Neural progenitor cell (in vitro differentiated cells): ENCODE results near the gene CCDC6. TPM values are rescaled to one million over a fixed set of nuclear protein-coding genes. Genes with fewer than 3 reads are reported as not detected.

Experiments
- DNase-seq: peaks from one replicate; pipeline ENCODE4 v3.0.0-alpha.2; 2016; ENCODE audit warnings: low spot score
- H2AFZ ChIP-seq: fragments of 200-600 bp; sonication (generic); replicated peaks from 2 replicates; pipeline ENCODE4 v1.6.1; 2016; ENCODE audit warnings: antibody characterized with exemption
- H3F3A ChIP-seq: fragments of 200-600 bp; sonication (generic); 2 replicates; pipeline ENCODE4 v1.6.1; 2016; ENCODE audit warnings: antibody characterized with exemption, low read depth
- H3K27ac ChIP-seq: fragments of 200-600 bp; sonication (generic); 2 replicates; pipeline ENCODE4 v1.5.1; 2016; ENCODE audit warnings: mild to moderate bottlenecking
- H3K27me3 ChIP-seq: fragments of 200-600 bp; sonication (generic); 2 replicates; pipeline ENCODE4 v1.6.1; 2016; ENCODE audit warnings: mild to moderate bottlenecking, moderate library complexity
- H3K36me3 ChIP-seq: fragments of 200-600 bp; sonication (generic); 2 replicates; pipeline ENCODE4 v1.5.1; 2016
- H3K4me1 ChIP-seq: fragments of 200-600 bp; sonication (generic); 2 replicates; pipeline ENCODE4 v1.6.1; 2016; ENCODE audit warnings: mixed run types
- H3K4me2 ChIP-seq: fragments of 200-600 bp; sonication (generic); 2 replicates; pipeline ENCODE4 v1.6.1; 2016
- H3K4me3 ChIP-seq: fragments of 200-600 bp; sonication (generic); 2 replicates; pipeline ENCODE4 v1.5.1; 2016
- H3K79me2 ChIP-seq: fragments of 200-600 bp; sonication (generic); 2 replicates; pipeline ENCODE4 v1.6.1; 2016; ENCODE audit warnings: low read depth
- H3K9ac ChIP-seq: fragments of 200-600 bp; sonication (generic); 2 replicates; pipeline ENCODE4 v1.6.1; 2016
- H3K9me3 ChIP-seq: fragments of 200-600 bp; sonication (generic); 2 replicates; pipeline ENCODE4 v1.5.1; 2016; ENCODE audit warnings: low read depth
- H4K20me1 ChIP-seq: fragments of 200-600 bp; sonication (generic); 2 replicates; pipeline ENCODE4 v1.6.1; 2016; ENCODE audit warnings: low read depth
- H3K27ac Mint-ChIP-seq: 3 replicates; pipeline ENCODE4 v1.8.0; 2021; ENCODE audit warnings: mixed read lengths
- H3K27me3 Mint-ChIP-seq: 2 replicates; pipeline ENCODE4 v1.8.0; 2022; ENCODE audit warnings: low read depth, mild to moderate bottlenecking, inconsistent platforms, moderate library complexity, mixed read lengths; ENCODE audit not compliant: insufficient read depth
- H3K36me3 Mint-ChIP-seq: 3 replicates; pipeline ENCODE4 v1.8.0; 2021; ENCODE audit warnings: mixed read lengths
- H3K4me1 Mint-ChIP-seq: 3 replicates; pipeline ENCODE4 v1.8.0; 2021; ENCODE audit warnings: mixed read lengths
- H3K4me3 Mint-ChIP-seq: 3 replicates; pipeline ENCODE4 v1.8.0; 2021; ENCODE audit warnings: mild to moderate bottlenecking, moderate library complexity, mixed read lengths
- H3K9me3 Mint-ChIP-seq: 3 replicates; pipeline ENCODE4 v1.8.0; 2020; ENCODE audit warnings: mixed read lengths
- EZH2 ChIP-seq: fragments of 200-600 bp; sonication (generic); IDR thresholded peaks from 2 replicates; pipeline ENCODE4 v1.6.1; 2017; ENCODE audit warnings: antibody characterized with exemption, mild to moderate bottlenecking, moderate library complexity
- EZH2phosphoT487 ChIP-seq: fragments of 200-600 bp; sonication (generic); IDR thresholded peaks from 2 replicates; pipeline ENCODE4 v1.6.1; 2017; ENCODE audit warnings: antibody characterized with exemption
- total RNA-seq: library from RNA; depleted of rRNA; stranded (reverse); fragments of >200 nt; gene quantifications from 2 replicates; pipeline ENCODE4 v1.2.3, GENCODE V29; 2015; ENCODE audit warnings: low replicate concordance
- TF ChIP-seq, protein P1 (sequence below): fragments of 200-600 bp; sonication (generic); IDR thresholded peaks from 2 replicates; pipeline ENCODE4 v1.5.1; 2017; ENCODE audit warnings: antibody characterized with exemption, mild to moderate bottlenecking

Gene CCDC6
- total RNA-seq, 1 donor from 2014 or later = 29.4 TPM

DNA sequence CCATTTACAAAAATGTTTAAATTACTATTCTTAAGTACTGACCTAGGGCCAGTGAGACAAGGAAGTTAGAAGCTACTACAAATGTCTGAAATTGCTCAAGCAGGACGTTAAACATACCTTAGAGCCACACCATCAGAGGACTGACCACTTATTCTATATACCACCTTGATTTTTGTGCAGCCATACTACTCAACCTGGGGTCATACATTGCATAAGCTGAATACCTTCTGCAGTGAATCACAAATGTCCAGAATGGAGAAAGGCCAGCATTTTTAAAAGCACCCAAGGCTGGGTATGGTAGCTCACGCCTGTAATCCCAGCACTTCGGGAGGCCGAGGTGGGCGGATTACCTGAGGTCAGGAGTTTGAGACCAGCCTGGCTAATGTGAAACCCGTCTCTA is 131.9 kb downstream of the CCDC6 start:
- Mint-ChIP-seq H3K9me3 (peaks cover 39% of the 10 kb centered on the region), H3K36me3 (no peaks in the 10 kb centered on the region), H3K27ac (no peak overlapping the region), H3K4me3 (no peak overlapping the region), H3K4me1 (no peaks in the 10 kb centered on the region), H3K27me3 (peaks cover 2% of the 10 kb centered on the region)
- Histone ChIP-seq H3K4me1 (no peaks in the 10 kb centered on the region), H2AFZ (no peak overlapping the region), H3F3A (no peaks in the 10 kb centered on the region), H3K4me2 (no peak overlapping the region), H3K9me3 (peaks cover 2% of the 10 kb centered on the region), H4K20me1 (no peaks in the 10 kb centered on the region), H3K27ac (no peak overlapping the region), H3K4me3 (no peak overlapping the region), H3K36me3 (no peaks in the 10 kb centered on the region), H3K9ac (no peak overlapping the region), H3K27me3 (no peaks in the 10 kb centered on the region), H3K79me2 (no peaks in the 10 kb centered on the region)
- TF ChIP-seq, protein P1, sequence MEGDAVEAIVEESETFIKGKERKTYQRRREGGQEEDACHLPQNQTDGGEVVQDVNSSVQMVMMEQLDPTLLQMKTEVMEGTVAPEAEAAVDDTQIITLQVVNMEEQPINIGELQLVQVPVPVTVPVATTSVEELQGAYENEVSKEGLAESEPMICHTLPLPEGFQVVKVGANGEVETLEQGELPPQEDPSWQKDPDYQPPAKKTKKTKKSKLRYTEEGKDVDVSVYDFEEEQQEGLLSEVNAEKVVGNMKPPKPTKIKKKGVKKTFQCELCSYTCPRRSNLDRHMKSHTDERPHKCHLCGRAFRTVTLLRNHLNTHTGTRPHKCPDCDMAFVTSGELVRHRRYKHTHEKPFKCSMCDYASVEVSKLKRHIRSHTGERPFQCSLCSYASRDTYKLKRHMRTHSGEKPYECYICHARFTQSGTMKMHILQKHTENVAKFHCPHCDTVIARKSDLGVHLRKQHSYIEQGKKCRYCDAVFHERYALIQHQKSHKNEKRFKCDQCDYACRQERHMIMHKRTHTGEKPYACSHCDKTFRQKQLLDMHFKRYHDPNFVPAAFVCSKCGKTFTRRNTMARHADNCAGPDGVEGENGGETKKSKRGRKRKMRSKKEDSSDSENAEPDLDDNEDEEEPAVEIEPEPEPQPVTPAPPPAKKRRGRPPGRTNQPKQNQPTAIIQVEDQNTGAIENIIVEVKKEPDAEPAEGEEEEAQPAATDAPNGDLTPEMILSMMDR = no peak
- TF ChIP-seq EZH2phosphoT487 = no peak
- TF ChIP-seq EZH2 = no peak
- DNase-seq = no peak

DNA sequence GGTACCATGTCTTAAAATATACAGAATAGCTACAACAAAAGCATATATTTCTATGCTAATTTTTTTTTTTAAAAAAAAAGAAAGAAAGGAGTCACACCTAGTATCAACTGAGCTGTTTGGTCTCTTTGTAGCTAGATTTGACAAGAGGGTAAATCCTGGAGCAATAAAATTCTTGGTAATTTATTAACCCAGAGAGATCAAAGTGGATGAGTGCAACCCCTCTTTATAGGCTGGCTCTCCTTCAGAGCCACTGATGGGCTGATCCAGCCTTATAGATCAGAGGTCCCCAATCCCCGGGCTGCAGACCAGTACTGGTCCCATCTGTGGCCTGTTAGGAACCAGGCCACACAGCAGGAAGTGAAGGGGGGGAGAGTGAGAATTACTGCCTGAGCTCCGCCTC is 133.3 kb downstream of the CCDC6 start:
- no peak overlapping the region for H3K27ac Mint-ChIP-seq
- no peak for DNase-seq
- Histone ChIP-seq H3K27me3 (no peaks in the 10 kb centered on the region), H3K36me3 (no peaks in the 10 kb centered on the region), H3K9ac (no peak overlapping the region), H3K4me1 (no peaks in the 10 kb centered on the region), H3K4me3 (no peak overlapping the region), H3K27ac (no peak overlapping the region), H2AFZ (no peak overlapping the region), H3K79me2 (no peaks in the 10 kb centered on the region), H3K4me2 (no peak overlapping the region), H3K9me3 (peaks cover 2% of the 10 kb centered on the region), H4K20me1 (no peaks in the 10 kb centered on the region), H3F3A (no peaks in the 10 kb centered on the region)
- H3K27me3 Mint-ChIP-seq = peaks cover 2% of the 10 kb centered on the region
- H3K4me3 Mint-ChIP-seq = no peak overlapping the region
- TF ChIP-seq, protein P1 = no peak
- TF ChIP-seq EZH2 (no peak), EZH2phosphoT487 (no peak)
- H3K9me3 Mint-ChIP-seq = peaks cover 35% of the 10 kb centered on the region
- no peaks in the 10 kb centered on the region for H3K36me3 Mint-ChIP-seq
- H3K4me1 Mint-ChIP-seq = no peaks in the 10 kb centered on the region

DNA sequence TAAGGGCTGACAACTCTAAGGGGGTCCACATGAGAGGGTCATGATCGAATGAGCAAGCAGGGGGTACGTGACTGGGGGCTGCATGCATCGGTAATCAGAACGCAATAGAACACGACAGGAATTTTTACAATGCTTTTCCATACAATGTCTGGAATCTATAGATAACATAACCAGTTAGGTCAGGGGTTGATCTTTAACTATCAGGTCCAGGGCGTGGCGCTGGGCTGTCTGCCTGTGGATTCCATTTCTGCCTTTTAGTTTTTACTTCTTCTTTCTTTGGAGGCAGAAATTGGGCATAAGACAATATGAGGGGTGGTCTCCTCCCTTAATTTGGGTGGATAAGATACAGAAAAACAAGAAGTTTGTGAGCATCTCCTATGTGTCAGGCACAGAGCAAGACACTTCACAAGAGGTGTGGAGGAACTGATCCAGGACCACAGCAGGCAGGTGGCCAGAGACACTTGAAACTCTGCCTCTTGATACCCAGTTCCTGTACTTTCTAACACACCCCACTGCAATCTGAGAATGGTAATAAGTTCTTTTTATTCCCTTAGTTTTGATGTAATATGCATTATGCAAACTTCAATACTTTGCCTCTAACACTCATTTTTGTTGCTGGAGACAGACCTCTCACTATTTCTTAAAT is 135.1 kb downstream of the CCDC6 start:
- H3K27ac Mint-ChIP-seq = no peak overlapping the region
- H3K4me1 ChIP-seq = no peaks in the 10 kb centered on the region
- H3K79me2 ChIP-seq = no peaks in the 10 kb centered on the region
- H3K36me3 Mint-ChIP-seq = no peaks in the 10 kb centered on the region
- H3K4me2 ChIP-seq = no peak overlapping the region
- H3K4me1 Mint-ChIP-seq = no peaks in the 10 kb centered on the region
- peaks cover 23% of the 10 kb centered on the region for H3K9me3 Mint-ChIP-seq
- H3K9me3 ChIP-seq = peaks cover 2% of the 10 kb centered on the region
- no peak overlapping the region for H3K4me3 Mint-ChIP-seq
- DNase-seq = no peak
- no peaks in the 10 kb centered on the region for H3K27me3 ChIP-seq
- TF ChIP-seq EZH2 = no peak
- TF ChIP-seq, protein P1 = no peak
- TF ChIP-seq EZH2phosphoT487 = no peak
- no peak overlapping the region for H3K27ac ChIP-seq
- no peak overlapping the region for H3K9ac ChIP-seq
- no peaks in the 10 kb centered on the region for H3K36me3 ChIP-seq
- H2AFZ ChIP-seq = no peak overlapping the region
- H4K20me1 ChIP-seq = no peaks in the 10 kb centered on the region
- H3K4me3 ChIP-seq = no peak overlapping the region
- no peaks in the 10 kb centered on the region for H3F3A ChIP-seq
- peaks cover 2% of the 10 kb centered on the region for H3K27me3 Mint-ChIP-seq
